NCI-H1092 (cell line): ENCODE results near the gene RPS6KB2.

Source experiments
- DNase-seq: peaks from one replicate; lab custom pipeline; 2025; lab: John Stamatoyannopoulos, UW

Gene RPS6KB2

GRCh38 chr11:67429722-67430121 is 1.4 kb downstream of the RPS6KB2 start:
- no peak for DNase-seq

- no peak for DNase-seq
Measured at GRCh38 chr11:67431346-67432249, 3.3 kb downstream of the RPS6KB2 start.

GRCh38 chr11:67432655-67433349 is 4.5 kb downstream of the RPS6KB2 start:
- DNase-seq, result no peak

- DNase-seq, result no peak
Measured at GRCh38 chr11:67433536-67434394, 5.5 kb downstream of the RPS6KB2 start.

GRCh38 chr11:67434395-67434881 is 6.1 kb downstream of the RPS6KB2 start:
- no peak for DNase-seq

- no peak for DNase-seq
Measured at GRCh38 chr11:67435031-67435726, 6.9 kb downstream of the RPS6KB2 start.

GRCh38 chr11:67435727-67436458 is 7.6 kb downstream of the RPS6KB2 start:
- DNase-seq, result no peak

- no peak for DNase-seq
Measured at GRCh38 chr11:67436459-67437081, 8.3 kb downstream of the RPS6KB2 start.

- no peak for DNase-seq
Measured at GRCh38 chr11:67437082-67437808, 9.0 kb downstream of the RPS6KB2 start, which contains the start of gene PTPRCAP. Gene PTPRCAP (minus strand): TSS chr11:67437682. CDS start chr11:67437619, 63 bp downstream.

- DNase-seq, result no peak
Measured at GRCh38 chr11:67437809-67438157, 9.5 kb downstream of the RPS6KB2 start.

GRCh38 chr11:67438158-67438902 is 10.0 kb downstream of the RPS6KB2 start:
- no peak for DNase-seq

GRCh38 chr11:67439321-67440228 is 11.3 kb downstream of the RPS6KB2 start:
- no peak for DNase-seq

- no peak for DNase-seq
Measured at GRCh38 chr11:67440229-67441097, 12.2 kb downstream of the RPS6KB2 start.

- no peak for DNase-seq
Measured at GRCh38 chr11:67441098-67441563, 12.8 kb downstream of the RPS6KB2 start.

GRCh38 chr11:67441731-67442351 is 13.5 kb downstream of the RPS6KB2 start:
- no peak for DNase-seq
